ENCODE results near the gene PSG1.
"Not testable (repeated sequence)": the region's sequence is repeated elsewhere in the genome, so short reads cannot be mapped to it uniquely, and the experiment has no call there.

Gene PSG1

GRCh38 chr19:42879613-42880012 lies at the start of gene PSG1:
Gene PSG1 (minus strand): TSS chr19:42879713. CDS start chr19:42879581, 132 bp downstream.
- Mint-ChIP-seq H3K9me3 (ENCODE audit: low read depth) (no peaks in the 10 kb centered on the region), H3K27ac (no peak within 1 kb of the TSS), H3K27me3 (peaks cover 3% of the 10 kb centered on the region), H3K4me1 (ENCODE audit: low read depth) (no peaks in the 10 kb centered on the region), H3K4me3 (no peak within 1 kb of the TSS), H3K36me3 (no peaks in the 10 kb centered on the region)

DNA sequence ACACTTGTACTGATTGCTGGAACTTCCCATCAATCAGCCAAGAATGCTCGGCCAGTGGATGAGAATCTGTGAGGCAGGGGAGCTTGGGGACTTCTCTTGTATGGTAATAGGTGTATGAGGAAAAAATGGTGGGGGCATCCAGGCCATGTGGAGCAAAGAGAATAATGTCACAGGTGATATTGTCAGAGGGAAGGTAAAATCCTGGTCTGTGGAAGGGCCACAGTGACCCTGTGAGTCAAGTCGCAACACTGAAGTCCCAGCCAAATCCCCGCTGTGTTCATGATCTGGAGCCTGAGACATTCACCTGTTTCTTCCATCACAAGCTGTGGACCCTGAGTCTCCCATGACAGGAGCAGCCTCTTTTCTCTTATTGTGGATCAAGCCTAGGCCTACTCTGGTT lies 49.4 kb upstream of the PSG1 start:
- H3K9me3 Mint-ChIP-seq (ENCODE audit: low read depth), result no peaks in the 10 kb centered on the region
- no peaks in the 10 kb centered on the region for H3K36me3 Mint-ChIP-seq
- H3K27me3 Mint-ChIP-seq, result peaks cover 16% of the 10 kb centered on the region
- no peak overlapping the region for H3K27ac Mint-ChIP-seq
- H3K4me3 Mint-ChIP-seq, result no peak overlapping the region
- no peaks in the 10 kb centered on the region for H3K4me1 Mint-ChIP-seq (ENCODE audit: low read depth)

- H3K36me3 Mint-ChIP-seq, result no peaks in the 10 kb centered on the region
- no peak overlapping the region for H3K27ac Mint-ChIP-seq
- no peaks in the 10 kb centered on the region for H3K9me3 Mint-ChIP-seq (ENCODE audit: low read depth)
- no peaks in the 10 kb centered on the region for H3K4me1 Mint-ChIP-seq (ENCODE audit: low read depth)
- peaks cover 16% of the 10 kb centered on the region for H3K27me3 Mint-ChIP-seq
- no peak overlapping the region for H3K4me3 Mint-ChIP-seq
Measured at GRCh38 chr19:42926781-42927180, 47.3 kb upstream of the PSG1 start.

GRCh38 chr19:42923106-42923505 lies 43.6 kb upstream of the PSG1 start:
- not testable (repeated sequence) for H3K36me3 Mint-ChIP-seq; H3K27me3 Mint-ChIP-seq; H3K4me1 Mint-ChIP-seq (ENCODE audit: low read depth); H3K9me3 Mint-ChIP-seq (ENCODE audit: low read depth); H3K27ac Mint-ChIP-seq; H3K4me3 Mint-ChIP-seq

DNA sequence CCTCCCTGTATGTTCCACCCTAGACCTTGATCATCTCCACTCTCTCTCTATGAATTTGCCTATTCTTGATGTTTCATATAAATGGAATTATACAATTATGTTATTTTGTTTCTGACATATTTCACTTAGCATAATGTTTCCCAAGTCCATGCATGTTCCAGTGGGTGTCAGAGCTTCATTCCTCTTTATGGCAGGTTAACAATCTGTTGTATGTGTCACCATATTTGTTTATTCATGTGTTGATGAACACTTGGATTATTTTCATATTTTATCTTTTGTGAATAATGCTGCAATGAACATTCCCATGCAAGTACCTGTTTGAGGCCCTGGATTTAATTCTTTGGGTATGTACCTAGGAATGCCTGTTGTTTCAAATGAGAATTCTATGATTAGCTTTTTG lies 41.5 kb upstream of the PSG1 start:
- not testable (repeated sequence) for H3K4me3 Mint-ChIP-seq; H3K27ac Mint-ChIP-seq; H3K27me3 Mint-ChIP-seq; H3K4me1 Mint-ChIP-seq (ENCODE audit: low read depth); H3K9me3 Mint-ChIP-seq (ENCODE audit: low read depth); H3K36me3 Mint-ChIP-seq

DNA sequence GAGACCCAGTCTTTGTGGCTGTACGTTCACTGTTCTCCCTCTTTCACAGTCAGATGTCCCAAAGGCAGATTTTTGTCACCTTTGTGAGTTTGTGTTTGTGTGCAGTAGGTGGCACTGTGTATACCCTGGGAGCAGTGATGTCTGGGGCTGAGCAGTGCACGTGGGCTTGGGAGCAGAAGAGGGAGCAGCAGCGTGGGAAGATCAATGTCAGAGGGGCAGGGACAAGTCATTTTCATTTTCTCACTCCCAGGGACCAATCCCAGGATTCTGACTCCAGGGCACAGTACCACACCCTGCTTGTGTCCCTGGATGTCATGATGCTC lies 40.2 kb upstream of the PSG1 start:
- Mint-ChIP-seq H3K27ac (no peak overlapping the region), H3K4me3 (no peak overlapping the region), H3K9me3 (ENCODE audit: low read depth) (no peaks in the 10 kb centered on the region), H3K4me1 (ENCODE audit: low read depth) (no peaks in the 10 kb centered on the region), H3K36me3 (no peaks in the 10 kb centered on the region), H3K27me3 (peaks cover 2% of the 10 kb centered on the region)

- H3K27me3 Mint-ChIP-seq; H3K4me3 Mint-ChIP-seq; H3K36me3 Mint-ChIP-seq; H3K9me3 Mint-ChIP-seq (ENCODE audit: low read depth); H3K27ac Mint-ChIP-seq; H3K4me1 Mint-ChIP-seq (ENCODE audit: low read depth): not testable (repeated sequence)
Measured at GRCh38 chr19:42919070-42919756, 39.7 kb upstream of the PSG1 start.

DNA sequence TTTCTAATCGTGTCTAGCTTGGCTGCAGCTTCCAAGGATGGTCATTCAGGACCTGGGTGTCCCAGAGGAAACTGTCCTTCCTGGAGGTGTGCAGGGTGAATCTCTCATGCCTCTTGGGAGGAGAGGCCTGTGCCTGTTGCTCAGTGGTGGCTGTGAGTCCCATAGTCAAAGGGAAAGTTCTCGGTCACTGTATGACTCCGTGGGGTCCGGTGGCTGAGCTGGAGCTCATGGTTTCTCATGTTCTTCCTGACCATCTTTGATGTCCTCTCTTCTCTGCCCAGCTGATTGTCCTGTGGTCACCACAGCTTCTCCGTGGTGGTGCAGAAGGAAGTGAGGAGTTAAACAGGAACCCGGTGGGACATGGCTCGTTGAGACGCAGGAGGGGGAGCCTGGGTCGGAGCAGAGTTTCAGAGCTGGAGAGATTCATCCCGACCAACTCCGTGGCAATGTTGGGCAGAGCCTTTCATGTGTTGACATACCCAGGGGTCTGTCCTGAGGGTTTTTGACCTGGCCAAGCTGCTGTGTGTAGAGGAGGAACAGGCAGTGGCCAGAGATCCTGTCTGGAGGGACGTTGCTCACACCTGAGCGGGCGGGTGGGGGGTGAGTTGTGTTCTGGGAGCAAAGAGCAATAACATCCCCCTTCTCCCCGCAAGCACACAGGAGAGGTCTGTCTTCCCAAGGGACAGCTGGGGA lies 39.0 kb upstream of the PSG1 start:
- H3K4me3 Mint-ChIP-seq; H3K36me3 Mint-ChIP-seq; H3K9me3 Mint-ChIP-seq (ENCODE audit: low read depth); H3K27me3 Mint-ChIP-seq; H3K4me1 Mint-ChIP-seq (ENCODE audit: low read depth); H3K27ac Mint-ChIP-seq: not testable (repeated sequence)

DNA sequence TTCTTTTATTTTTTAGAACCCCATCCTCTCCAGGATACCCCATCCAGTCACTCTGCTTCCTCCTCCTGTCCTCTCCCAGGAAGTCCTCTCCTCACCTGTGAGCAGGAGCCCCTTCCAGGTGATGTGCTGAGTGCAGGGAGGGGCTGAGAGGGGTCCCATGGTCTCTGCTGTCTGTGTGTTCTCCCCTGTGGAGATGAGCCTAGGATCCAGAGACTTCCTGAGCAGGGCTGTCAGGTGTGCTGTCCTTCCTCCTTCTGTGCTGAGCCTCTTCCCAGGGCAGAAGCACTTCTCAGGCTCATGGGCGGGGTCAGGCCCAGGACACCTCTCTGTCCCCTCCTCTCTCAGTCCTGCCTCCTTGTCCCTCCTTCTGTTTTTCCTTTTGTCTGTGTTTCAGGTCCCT lies 38.1 kb upstream of the PSG1 start, which contains the start of gene PSG6:
Gene PSG6, minus strand, starts transcription at position 261 of the 400 bp plus-strand sequence. Its CDS starts 102 bp downstream, at position 159.
- not testable (repeated sequence) for H3K36me3 Mint-ChIP-seq; H3K27me3 Mint-ChIP-seq; H3K4me3 Mint-ChIP-seq; H3K27ac Mint-ChIP-seq; H3K4me1 Mint-ChIP-seq (ENCODE audit: low read depth); H3K9me3 Mint-ChIP-seq (ENCODE audit: low read depth)

GRCh38 chr19:42916931-42917330 lies 37.4 kb upstream of the PSG1 start:
- H3K9me3 Mint-ChIP-seq (ENCODE audit: low read depth); H3K36me3 Mint-ChIP-seq; H3K27ac Mint-ChIP-seq; H3K27me3 Mint-ChIP-seq; H3K4me1 Mint-ChIP-seq (ENCODE audit: low read depth); H3K4me3 Mint-ChIP-seq: not testable (repeated sequence)

DNA sequence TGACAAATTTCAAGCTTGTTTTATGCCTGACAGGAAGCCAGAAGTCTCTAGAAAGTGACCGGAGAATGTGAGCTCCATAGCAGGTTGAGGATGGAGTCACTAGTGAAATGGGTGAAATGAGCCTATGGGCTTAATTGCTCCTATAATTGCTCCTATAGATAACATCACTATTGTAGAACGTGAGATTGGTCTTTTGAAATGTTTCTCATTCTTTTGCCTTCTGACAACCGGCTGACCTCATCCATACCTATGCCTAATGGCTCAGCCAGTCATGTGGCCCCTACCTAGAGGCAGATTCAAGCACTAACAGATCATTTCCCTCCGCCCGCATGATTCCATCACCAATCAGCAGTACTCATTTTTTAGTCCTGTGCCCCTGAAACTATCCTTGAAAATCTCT lies 34.0 kb upstream of the PSG1 start:
- not testable (repeated sequence) for H3K36me3 Mint-ChIP-seq; H3K4me1 Mint-ChIP-seq (ENCODE audit: low read depth); H3K27me3 Mint-ChIP-seq; H3K27ac Mint-ChIP-seq; H3K4me3 Mint-ChIP-seq; H3K9me3 Mint-ChIP-seq (ENCODE audit: low read depth)

DNA sequence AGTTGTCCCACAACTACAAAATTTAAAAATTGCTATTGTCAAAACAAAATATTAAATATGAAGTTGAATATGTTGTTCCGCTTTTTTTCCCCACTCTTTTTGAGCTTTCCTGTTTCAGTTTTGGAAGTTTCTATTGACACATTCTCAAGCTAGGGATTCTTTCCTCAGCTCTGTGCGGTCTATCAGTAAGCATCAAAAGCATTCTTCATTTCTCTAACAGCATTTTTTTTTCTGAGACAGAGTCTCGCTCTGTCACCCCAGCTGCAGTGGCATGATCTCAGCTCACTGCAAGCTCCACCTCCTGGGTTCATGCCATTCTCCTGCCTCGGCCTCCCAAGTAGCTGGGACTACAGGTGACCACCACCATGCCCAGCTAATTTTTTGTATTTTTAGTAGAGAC lies 33.4 kb upstream of the PSG1 start:
- not testable (repeated sequence) for H3K27ac Mint-ChIP-seq; H3K4me1 Mint-ChIP-seq (ENCODE audit: low read depth); H3K9me3 Mint-ChIP-seq (ENCODE audit: low read depth); H3K27me3 Mint-ChIP-seq; H3K36me3 Mint-ChIP-seq; H3K4me3 Mint-ChIP-seq

GRCh38 chr19:42911731-42912130 lies 32.2 kb upstream of the PSG1 start:
- H3K27me3 Mint-ChIP-seq; H3K36me3 Mint-ChIP-seq; H3K4me1 Mint-ChIP-seq (ENCODE audit: low read depth); H3K4me3 Mint-ChIP-seq; H3K27ac Mint-ChIP-seq; H3K9me3 Mint-ChIP-seq (ENCODE audit: low read depth): not testable (repeated sequence)

GRCh38 chr19:42906162-42906561 lies 26.6 kb upstream of the PSG1 start:
- H3K27me3 Mint-ChIP-seq; H3K27ac Mint-ChIP-seq; H3K36me3 Mint-ChIP-seq; H3K9me3 Mint-ChIP-seq (ENCODE audit: low read depth); H3K4me1 Mint-ChIP-seq (ENCODE audit: low read depth); H3K4me3 Mint-ChIP-seq: not testable (repeated sequence)

GRCh38 chr19:42900561-42900960 lies 21.0 kb upstream of the PSG1 start:
- not testable (repeated sequence) for H3K9me3 Mint-ChIP-seq (ENCODE audit: low read depth); H3K4me1 Mint-ChIP-seq (ENCODE audit: low read depth); H3K4me3 Mint-ChIP-seq; H3K27ac Mint-ChIP-seq; H3K36me3 Mint-ChIP-seq
- peaks cover 14% of the 10 kb centered on the region for H3K27me3 Mint-ChIP-seq

DNA sequence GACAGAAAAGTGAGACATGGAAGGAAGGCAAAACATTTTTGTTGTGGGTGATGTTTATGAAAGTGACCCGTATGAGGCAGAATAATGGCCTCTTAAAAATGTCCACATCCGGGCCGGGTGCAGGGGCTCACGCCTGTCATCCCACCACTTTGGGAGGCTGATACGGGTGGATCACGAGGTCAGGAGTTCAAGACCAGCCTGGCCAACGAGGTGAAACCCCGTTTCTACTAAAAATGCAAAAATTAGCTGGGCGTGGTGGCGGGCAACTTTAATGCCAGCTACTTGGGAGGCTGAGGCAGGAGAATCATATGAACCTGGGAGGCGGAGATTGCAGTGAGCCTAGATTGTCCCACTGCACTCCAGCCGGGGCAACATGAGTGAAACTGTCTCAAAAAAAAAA lies 20.2 kb upstream of the PSG1 start:
- H3K9me3 Mint-ChIP-seq (ENCODE audit: low read depth); H3K27ac Mint-ChIP-seq; H3K4me1 Mint-ChIP-seq (ENCODE audit: low read depth); H3K36me3 Mint-ChIP-seq; H3K4me3 Mint-ChIP-seq: not testable (repeated sequence)
- peaks cover 14% of the 10 kb centered on the region for H3K27me3 Mint-ChIP-seq
